Activated naive CD4-positive, alpha-beta T cell treated with anti-CD3 and anti-CD28 coated beads, Interleukin-2, amount 50 U/mL, for 72 hours (primary cell): ENCODE results near the gene FBXW11. TPM values are rescaled to one million over a fixed set of nuclear protein-coding genes. Genes with fewer than 3 reads are reported as not detected.
"Not testable (repeated sequence)": the region's sequence is repeated elsewhere in the genome, so short reads cannot be mapped to it uniquely, and the experiment has no call there.

Experiments
- ATAC-seq, 2 donors: fragments of 150-1000 bp; cut with Tn5 transposase; 2 replicates each; pipeline ENCODE4 v1.10.0; 2021; ENCODE audit warnings: mild to moderate bottlenecking in 2 of 2, moderate library complexity in 2 of 2
- DNase-seq, 2 donors: peaks; one replicate each; pipeline ENCODE4 v3.0.0; 2021 to 2022; ENCODE audit warnings: low spot score in 2 of 2
- H3K27ac Mint-ChIP-seq, 2 donors: one replicate each; pipeline ENCODE4 v1.8.0; 2022; ENCODE audit warnings: mild to moderate bottlenecking in 2 of 2, mixed read lengths in 2 of 2
- H3K36me3 Mint-ChIP-seq, 2 donors: one replicate each; pipeline ENCODE4 v1.8.0; 2022; ENCODE audit warnings: mixed read lengths in 2 of 2
- H3K9me3 Mint-ChIP-seq, 2 donors: one replicate each; pipeline ENCODE4 v1.8.0; 2022; ENCODE audit warnings: mixed read lengths in 2 of 2
- total RNA-seq, 2 donors: library from RNA; stranded (reverse); gene quantifications; one replicate each; pipeline ENCODE4 v1.2.3, GENCODE V29; 2022

The FBXW11 gene
- total RNA-seq, 2 donors from 2014 or later = 40.7 to 41.7 TPM

DNA sequence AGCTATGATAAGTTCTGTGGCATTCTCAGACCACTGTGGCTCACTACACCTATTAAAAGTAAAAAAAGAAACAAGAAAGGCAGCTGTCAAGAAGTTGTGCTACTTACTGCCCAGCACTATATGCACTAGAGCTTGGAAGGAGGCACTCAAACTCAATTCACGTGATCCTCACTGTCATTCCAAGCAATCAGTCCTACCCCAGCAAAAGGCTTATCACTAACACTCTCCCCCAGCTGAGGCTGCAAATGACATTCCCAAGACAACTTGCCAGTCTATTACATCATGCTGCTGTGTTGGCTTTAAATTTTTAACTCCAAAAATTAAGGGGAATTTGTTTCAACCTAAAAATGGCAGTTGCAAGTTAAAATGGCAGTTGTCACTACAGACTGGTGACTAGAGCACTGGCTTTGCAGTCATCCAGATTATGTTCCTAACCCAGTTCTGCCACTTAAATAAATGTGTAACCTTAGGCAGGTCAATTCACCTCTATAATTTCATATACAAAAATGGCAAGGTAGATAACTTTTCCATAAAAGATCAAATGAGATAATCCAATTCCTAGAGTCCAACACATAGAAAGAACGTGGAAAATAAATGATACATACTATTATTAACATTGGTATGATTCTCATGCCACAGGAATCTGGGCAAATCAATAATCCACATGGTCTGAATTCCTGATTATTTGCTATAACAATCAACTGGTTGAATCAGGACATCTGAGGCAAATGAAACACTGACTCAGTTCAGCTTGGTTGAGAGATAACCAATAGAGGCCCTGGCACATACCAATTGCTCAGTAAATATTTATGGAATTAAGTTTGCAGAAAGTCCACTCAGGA lies 52.4 kb downstream of the FBXW11 start:
- ATAC-seq = no peak
- peaks cover 0 to 5% of the 10 kb centered on the region in 2 donors for H3K36me3 Mint-ChIP-seq
- no peaks in the 10 kb centered on the region for H3K9me3 Mint-ChIP-seq

DNA sequence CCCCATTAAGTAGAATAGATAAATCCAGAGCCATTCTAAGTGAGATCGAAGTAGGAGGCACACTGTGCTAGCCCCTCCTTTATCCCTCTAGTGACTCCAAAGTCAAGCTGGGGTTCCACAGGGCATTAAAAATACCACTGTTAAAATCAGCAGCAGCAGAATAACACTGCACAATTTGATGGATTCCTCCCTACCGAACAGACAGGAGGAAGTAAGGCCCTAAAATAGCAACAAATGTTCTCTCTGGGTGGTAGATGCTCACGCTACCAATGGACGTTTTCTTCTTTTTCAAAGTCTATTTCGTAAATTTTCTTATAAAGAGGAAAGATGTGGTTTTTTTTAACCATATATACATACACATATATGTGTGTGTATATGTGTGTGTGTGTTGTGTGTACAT lies 54.4 kb downstream of the FBXW11 start:
- no peak for DNase-seq
- Mint-ChIP-seq H3K9me3 (no peaks in the 10 kb centered on the region), H3K36me3 (no peaks in the 10 kb centered on the region), H3K27ac (no peak overlapping the region)
- ATAC-seq = no peak

More for the DNA sequence above, 52.4 kb downstream of the FBXW11 start:
- no peak for DNase-seq
- no peak overlapping the region for H3K27ac Mint-ChIP-seq

DNA sequence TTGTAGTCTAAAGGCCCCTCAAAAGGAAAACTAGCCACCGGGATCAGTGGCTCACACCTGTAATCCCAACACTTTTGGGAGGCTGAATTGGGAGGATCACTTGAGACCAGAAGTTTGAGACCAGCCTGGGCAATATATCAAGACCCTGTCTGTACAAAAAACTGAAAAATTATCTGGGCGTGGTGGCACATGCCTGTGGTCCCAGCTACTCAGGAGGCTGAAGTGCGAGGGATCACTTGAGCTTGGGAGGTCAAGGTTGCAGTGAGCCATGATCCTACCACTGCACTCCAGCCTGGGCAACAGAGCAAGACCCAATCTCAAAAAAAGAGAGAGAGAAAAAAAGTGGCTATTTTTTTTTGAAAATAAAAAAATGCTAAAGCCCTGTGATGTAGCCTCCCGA lies 55.2 kb downstream of the FBXW11 start:
- H3K36me3 Mint-ChIP-seq = no peaks in the 10 kb centered on the region
- no peaks in the 10 kb centered on the region for H3K9me3 Mint-ChIP-seq
- ATAC-seq (no peak), DNase-seq (no peak)
- no peak overlapping the region for H3K27ac Mint-ChIP-seq

DNA sequence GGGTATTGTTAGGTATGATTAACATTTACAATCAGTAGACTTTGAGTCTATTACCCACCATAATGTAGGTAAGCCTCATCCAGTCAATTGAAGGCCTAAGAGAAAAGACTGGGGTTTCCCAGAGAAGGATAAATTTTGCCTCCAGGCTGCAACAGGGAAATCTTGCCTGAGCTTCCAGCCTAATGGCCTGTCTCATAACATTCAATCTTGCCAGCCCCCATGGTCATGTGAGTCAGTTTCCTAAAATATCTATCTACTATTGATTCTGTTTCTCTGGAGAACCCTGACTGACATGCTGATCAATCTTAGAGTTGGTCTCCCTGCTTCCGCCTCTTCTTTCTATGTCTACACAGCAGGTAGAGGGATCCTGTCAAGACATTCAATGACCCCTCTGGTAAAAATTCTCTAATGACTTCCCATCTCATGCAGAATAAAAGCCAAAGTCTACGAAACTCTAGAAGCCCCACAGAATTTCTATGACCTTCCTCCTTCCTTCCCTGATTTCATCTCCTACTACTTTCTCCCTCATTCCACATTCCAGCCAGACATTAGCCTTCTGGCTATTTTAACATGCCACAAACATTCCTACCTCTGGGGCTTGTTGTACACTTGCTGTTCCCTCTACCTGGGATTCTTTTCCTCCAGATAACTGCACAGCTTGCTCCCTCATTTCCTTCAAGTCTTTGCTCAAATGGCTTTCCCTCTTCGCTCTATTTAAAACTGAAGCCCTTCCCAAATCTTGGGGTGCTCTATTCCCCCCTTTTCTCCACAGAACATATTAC lies 60.2 kb downstream of the FBXW11 start:
- DNase-seq = no peak
- no peaks in the 10 kb centered on the region for H3K36me3 Mint-ChIP-seq
- no peaks in the 10 kb centered on the region for H3K9me3 Mint-ChIP-seq
- peak overlapping the region in 1 of 2 donors; percentile 0 for H3K27ac Mint-ChIP-seq
- ATAC-seq = no peak

DNA sequence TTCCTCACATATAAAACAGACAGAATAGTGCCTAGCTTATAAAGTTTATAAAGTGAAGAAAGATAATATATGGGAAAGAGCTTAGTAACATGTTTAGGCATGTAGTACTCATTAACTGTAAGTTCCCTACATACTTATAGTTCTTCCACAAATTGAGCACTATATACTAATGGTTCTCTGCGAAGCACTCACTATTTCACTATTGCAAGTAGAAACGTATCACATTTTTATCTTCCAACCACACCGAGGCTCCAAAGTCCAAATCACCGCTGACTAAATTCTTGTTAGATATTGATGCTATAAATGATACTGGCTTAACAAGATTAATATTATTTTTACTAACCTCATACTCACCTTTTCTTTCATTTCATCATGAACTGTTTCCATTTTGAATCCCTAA lies 61.0 kb downstream of the FBXW11 start:
- no peak for ATAC-seq
- no peak for DNase-seq
- no peaks in the 10 kb centered on the region for H3K36me3 Mint-ChIP-seq
- H3K9me3 Mint-ChIP-seq = no peaks in the 10 kb centered on the region
- no peak overlapping the region for H3K27ac Mint-ChIP-seq

DNA sequence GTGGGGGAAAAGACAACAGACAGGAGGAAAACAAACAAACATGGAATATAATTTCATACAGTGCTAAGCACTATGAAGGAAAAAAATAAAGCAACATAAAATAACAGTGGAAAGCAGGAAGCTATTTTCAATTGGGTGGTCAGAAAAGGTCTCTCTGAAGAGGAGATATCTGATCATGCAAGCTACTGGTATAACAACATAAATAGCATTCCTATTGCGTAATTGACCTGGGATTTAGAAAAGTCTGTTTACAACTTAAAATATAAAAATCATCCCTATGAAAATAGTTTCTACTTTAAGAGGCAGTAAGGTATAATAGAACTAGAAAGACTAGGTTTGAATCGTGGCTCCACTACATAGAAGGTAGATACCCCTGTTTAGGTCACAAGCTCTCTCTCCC lies 61.4 kb downstream of the FBXW11 start:
- Mint-ChIP-seq H3K36me3 (no peaks in the 10 kb centered on the region), H3K9me3 (no peaks in the 10 kb centered on the region), H3K27ac (no peak overlapping the region)
- ATAC-seq (no peak), DNase-seq (no peak)

DNA sequence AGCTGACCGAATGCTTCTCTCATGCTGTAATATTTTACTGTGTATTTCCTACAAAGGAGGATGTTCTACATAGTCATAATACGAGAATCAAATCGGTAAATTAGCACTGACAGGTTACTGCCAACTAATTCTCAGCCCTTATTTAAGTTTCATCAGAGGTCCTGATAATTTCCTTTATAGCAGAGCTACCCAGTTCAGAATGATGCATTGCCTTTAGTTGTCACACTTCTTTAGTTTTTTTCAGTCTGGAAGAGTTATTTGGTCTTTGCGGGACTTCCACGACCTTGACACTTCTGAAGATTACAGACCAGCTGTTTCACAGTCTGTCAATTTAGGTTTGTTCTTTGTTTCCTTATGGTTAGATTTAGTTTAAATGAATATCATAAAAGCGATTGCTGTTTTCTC lies 64.3 kb downstream of the FBXW11 start:
- H3K9me3 Mint-ChIP-seq, DNase-seq, H3K36me3 Mint-ChIP-seq: not testable (repeated sequence)
- ATAC-seq = peak; percentile 24 to 75
- H3K27ac Mint-ChIP-seq = peak overlapping the region in 1 of 2 donors; percentile 29

DNA sequence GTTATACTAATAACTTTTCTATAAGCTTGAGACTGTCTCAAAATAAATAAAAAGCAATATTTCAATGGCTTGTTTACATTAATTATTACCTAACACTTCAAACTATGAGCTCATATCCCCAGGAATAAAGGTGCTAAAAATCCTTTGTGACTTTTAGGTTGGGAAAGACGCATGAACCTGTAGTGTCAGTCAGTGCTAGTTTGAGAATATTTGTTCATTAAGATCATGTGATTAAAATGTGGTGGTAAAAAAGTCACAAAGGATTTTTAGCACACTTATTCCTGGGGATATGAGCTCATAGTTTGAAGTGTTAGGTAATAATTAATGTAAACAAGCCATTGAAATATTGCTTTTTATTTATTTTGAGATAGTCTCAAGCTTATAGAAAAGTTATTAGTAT lies 64.8 kb downstream of the FBXW11 start:
- peak in 1 of 2 donors; percentile 2 for ATAC-seq
- H3K36me3 Mint-ChIP-seq, H3K27ac Mint-ChIP-seq, DNase-seq, H3K9me3 Mint-ChIP-seq: not testable (repeated sequence)

DNA sequence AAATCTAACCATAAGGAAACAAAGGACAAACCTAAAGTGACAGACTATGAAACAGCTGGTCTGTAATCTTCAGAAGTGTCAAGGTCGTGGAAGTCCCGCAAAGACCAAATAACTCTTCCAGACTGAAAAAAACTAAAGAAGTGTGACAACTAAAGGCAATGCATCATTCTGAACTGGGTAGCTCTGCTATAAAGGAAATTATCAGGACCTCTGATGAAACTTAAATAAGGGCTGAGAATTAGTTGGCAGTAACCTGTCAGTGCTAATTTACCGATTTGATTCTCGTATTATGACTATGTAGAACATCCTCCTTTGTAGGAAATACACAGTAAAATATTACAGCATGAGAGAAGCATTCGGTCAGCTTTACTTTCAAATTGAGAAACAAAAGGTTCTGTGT lies 65.2 kb downstream of the FBXW11 start:
- H3K27ac Mint-ChIP-seq, H3K9me3 Mint-ChIP-seq, DNase-seq, H3K36me3 Mint-ChIP-seq: not testable (repeated sequence)
- ATAC-seq = peak in 1 of 2 donors; percentile 77

DNA sequence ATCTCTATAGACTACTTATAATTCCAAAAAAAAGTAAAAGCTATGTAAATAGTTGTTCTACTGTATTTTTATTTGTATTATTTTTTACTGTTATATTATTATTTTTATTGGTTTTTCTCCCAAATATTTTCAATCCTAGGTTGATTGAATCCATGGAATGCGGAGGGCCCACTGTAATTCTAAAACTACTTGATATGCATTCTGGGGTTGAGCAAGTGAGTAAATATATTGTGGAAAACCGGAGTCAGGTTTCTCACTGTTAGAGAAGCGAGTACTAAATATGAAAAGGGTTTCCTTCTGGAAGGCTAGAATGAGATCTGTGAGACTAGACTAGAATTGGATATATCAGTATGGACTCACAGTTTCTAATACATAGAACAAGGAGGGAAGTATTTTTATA lies 66.5 kb downstream of the FBXW11 start:
- ATAC-seq (no peak), DNase-seq (no peak)
- Mint-ChIP-seq H3K27ac (no peak overlapping the region), H3K36me3 (no peaks in the 10 kb centered on the region), H3K9me3 (no peaks in the 10 kb centered on the region)

DNA sequence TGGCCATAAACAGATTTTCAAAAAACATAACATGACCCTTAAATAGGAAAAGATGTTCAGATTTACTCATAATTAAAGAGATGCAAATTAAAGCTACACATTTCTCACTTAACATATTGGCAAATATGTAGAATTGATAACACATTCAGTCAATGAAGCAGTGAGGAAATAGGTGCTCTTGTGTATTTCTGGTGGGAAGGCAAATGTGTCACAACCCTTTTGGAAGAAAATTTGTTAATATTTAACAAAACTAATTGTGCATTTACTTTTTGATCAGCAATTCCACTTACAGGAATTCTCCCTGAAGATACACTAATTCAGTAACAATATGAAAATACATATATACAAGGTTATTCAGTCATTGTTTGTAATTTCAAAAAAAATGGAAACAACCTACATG lies 68.1 kb downstream of the FBXW11 start:
- no peak overlapping the region for H3K27ac Mint-ChIP-seq

DNA sequence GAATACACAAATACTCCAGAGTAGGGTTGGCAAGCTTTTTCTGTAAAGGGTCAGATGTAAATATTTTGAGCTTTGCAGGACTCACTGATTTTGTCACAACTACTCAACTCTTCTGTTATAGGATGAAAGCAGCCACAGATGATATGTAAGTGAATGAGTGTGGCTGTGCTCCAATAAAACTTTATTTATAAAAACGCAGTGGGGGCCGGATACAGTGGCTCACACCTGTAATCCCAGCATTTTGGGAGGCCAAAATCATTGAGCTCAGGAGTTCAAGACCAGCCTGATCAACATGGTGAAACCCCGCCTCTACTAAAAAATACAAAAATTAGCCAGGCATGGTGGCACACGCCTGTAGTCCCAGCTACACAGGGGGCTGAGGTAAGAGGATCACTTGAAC lies 69.1 kb downstream of the FBXW11 start:
- Mint-ChIP-seq H3K36me3 (peaks cover 4 to 16% of the 10 kb centered on the region in 2 donors), H3K9me3 (peaks cover 0 to 4% of the 10 kb centered on the region in 2 donors), H3K27ac (no peak overlapping the region)
- ATAC-seq = no peak
- DNase-seq = no peak

More for the DNA sequence above, 68.1 kb downstream of the FBXW11 start:
- ATAC-seq (no peak), DNase-seq (no peak)
- peaks cover 0 to 4% of the 10 kb centered on the region in 2 donors for H3K9me3 Mint-ChIP-seq
- H3K36me3 Mint-ChIP-seq = peaks cover 4 to 11% of the 10 kb centered on the region in 2 donors

DNA sequence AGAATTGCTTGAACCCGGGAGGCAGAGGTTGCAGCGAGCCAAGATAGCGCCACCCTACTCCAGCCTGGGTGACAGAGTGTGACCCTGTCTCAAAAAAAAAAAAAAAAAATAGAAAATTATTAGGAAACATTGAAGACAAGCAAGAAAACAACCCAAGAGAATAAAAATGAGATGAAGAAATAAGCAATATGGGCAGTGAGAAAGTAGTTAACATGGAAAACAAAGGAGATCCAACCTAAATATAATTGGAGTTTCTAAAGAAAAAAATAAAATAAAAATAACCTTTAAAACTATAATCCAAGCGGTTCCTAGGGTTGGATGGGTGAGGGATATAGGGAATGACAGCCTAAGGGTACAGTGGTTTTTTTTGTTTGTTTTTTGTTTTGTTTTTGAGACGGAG lies 71.9 kb downstream of the FBXW11 start:
- DNase-seq (no peak), ATAC-seq (no peak)
- H3K9me3 Mint-ChIP-seq = peaks cover 0 to 4% of the 10 kb centered on the region in 2 donors

DNA sequence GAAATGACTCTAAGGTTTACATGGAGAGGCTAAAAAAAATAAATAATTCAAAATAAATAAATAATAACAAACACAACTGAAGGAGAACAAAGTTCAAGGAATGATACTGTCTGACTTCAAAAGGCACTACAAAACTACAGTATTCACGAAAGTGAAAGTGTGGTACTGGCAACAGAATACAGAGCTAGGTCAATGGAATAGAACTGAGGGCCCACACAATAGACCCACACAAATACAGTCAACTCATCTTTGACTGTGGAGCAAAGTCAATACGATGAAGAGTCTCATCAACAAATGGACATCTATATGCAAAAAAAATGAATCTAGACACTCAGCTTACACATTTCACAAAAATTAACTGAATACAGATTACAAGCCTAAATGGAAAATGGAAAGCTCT lies 75.3 kb downstream of the FBXW11 start:
- no peak for DNase-seq
- ATAC-seq = peak in 1 of 2 donors; percentile 41
- Mint-ChIP-seq H3K36me3 (peaks cover 4 to 22% of the 10 kb centered on the region in 2 donors), H3K27ac (no peak overlapping the region), H3K9me3 (peaks cover 0 to 4% of the 10 kb centered on the region in 2 donors)

More for the DNA sequence above, 71.9 kb downstream of the FBXW11 start:
- no peak overlapping the region for H3K27ac Mint-ChIP-seq
- H3K36me3 Mint-ChIP-seq = peaks cover 4 to 22% of the 10 kb centered on the region in 2 donors

DNA sequence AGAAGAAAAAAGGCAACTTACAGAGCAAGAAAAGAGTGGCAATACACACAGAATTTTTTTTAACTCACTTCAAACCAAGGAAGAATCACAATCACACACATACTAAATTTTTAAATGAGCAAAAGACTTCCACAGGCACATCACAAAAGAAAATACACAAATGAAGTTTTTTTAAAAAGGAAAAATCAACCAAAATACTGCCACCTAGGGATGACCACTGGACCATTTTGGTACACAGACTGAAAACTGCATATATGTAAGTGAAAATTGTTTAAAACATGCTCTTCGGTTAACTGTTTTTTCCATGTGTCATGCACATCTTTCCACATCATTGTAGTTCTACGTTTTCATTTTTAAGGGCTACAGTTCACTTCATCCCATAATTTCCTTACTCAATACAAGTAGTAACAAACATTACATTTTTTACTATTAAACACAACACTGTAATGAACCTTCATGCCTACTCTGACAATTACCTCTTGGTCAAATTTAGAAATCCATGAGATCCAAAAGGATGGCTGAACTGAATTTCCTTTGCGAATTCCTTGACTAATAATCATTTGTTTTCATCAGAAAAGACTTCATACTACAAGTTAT lies 79.0 kb downstream of the FBXW11 start:
- H3K36me3 Mint-ChIP-seq = peaks cover 0 to 15% of the 10 kb centered on the region in 2 donors
- ATAC-seq (no peak), DNase-seq (no peak)
- H3K27ac Mint-ChIP-seq = no peak overlapping the region
- no peaks in the 10 kb centered on the region for H3K9me3 Mint-ChIP-seq

DNA sequence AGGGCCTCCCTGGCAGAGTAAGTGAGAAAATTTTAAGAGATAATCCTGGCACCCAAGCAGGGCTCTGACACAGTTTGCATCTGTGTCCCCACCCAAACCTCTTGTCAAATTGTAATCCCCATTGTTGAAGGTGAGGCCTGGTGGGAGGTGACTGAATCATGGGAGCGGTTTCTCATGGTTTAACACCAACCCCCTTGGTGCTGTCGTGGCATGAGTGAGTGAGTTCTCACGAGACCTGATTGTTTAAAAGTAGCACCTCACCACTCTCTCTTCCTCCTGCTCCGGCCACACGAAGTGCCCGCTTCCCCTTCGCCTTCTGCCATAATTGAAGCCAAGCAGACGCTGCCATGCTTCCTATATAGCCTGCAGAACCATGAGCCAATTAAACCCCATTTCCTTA lies 80.1 kb downstream of the FBXW11 start:
- ATAC-seq = no peak
- H3K36me3 Mint-ChIP-seq = peaks cover 0 to 7% of the 10 kb centered on the region in 2 donors
- no peak overlapping the region for H3K27ac Mint-ChIP-seq
- H3K9me3 Mint-ChIP-seq = no peaks in the 10 kb centered on the region
- DNase-seq = no peak

DNA sequence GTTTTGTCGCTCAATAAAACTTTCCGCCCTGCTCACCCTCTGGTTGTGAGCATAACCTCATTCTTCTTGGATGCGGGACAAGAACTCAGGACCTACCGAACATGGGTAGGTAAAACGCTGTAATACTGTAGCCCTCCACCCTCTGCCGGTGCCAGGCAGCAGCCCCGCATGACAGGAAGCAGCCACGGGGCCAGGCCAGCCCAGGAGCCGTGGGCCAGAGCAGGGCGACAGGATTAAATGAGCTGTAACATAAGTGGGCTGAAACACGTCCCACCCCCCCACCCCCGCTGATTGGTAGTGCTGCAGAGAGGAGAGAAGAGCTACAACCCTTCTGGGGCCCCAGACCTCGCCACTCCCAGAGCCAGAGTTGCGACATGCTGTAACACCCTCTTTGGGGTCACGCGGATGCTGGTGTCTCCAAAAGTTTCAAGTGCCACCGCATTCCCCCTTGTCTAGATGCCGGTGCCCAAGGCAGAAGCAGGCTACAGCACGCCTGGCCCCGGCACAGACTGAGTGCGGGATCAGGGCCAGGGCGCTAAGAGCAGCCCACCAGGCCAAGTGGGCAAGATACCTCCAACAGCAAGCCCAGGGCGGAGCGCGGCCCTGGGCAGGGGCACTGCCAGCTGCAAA lies 81.8 kb downstream of the FBXW11 start:
- no peak overlapping the region for H3K27ac Mint-ChIP-seq
- H3K9me3 Mint-ChIP-seq = no peaks in the 10 kb centered on the region
- ATAC-seq (no peak), DNase-seq (no peak)
- peaks cover 0 to 7% of the 10 kb centered on the region in 2 donors for H3K36me3 Mint-ChIP-seq
